Uterus (tissue), 4 donors: ENCODE measurements around the gene CBFB. TPM values are rescaled to one million over a fixed set of nuclear protein-coding genes. Genes with fewer than 3 reads are reported as not detected.

Experiments used
- DNase-seq, 2 donors: peaks; one replicate each; pipeline ENCODE4 v3.0.0-alpha.2; 2019 to 2020
- H3K27ac ChIP-seq, 2 donors: fragments of 200-600 bp; sonication (generic); 1 replicate in 1 of 2; 2 replicates in 1 of 2; pipeline ENCODE4 v1.5.1; 2016 to 2018
- H3K27me3 ChIP-seq, 2 donors: fragments of 200-600 bp; sonication (generic); one replicate each; pipeline ENCODE4 v1.5.1; 2018 to 2019; ENCODE audit warnings: control low read depth in 1 of 2
- H3K36me3 ChIP-seq, 2 donors: fragments of 200-600 bp; sonication (generic); one replicate each; pipeline ENCODE4 v1.5.1; 2019; ENCODE audit warnings: control low read depth in 1 of 2
- H3K4me1 ChIP-seq, 2 donors: fragments of 200-600 bp; sonication (generic); one replicate each; pipeline ENCODE4 v1.5.1; 2018 to 2019; ENCODE audit warnings: control low read depth in 1 of 2
- H3K4me3 ChIP-seq, 2 donors: fragments of 200-600 bp; sonication (generic); 1 replicate in 1 of 2; 2 replicates in 1 of 2; pipeline ENCODE4 v1.5.1; 2018 to 2019; ENCODE audit warnings: mild to moderate bottlenecking in 1 of 2
- H3K9me3 ChIP-seq, 2 donors: fragments of 200-600 bp; sonication (generic); one replicate each; pipeline ENCODE4 v1.5.1; 2019; ENCODE audit warnings: control low read depth in 1 of 2
- CTCF ChIP-seq, 4 experiments: fragments of 200-600 bp in 2 of 4; fragments of 450-650 bp in 2 of 4; sonication (generic) in 2 of 4; IDR thresholded peaks; one replicate each; pipeline ENCODE4 v1.5.1; 2016 to 2019; ENCODE audit warnings: antibody characterized with exemption in 4 of 4, mild to moderate bottlenecking in 2 of 4, moderate library complexity in 1 of 4
- POLR2A ChIP-seq, 2 donors: fragments of 450-650 bp; IDR thresholded peaks; one replicate each; pipeline ENCODE4 v1.6.1; 2016; ENCODE audit warnings: antibody characterized with exemption in 2 of 2, mild to moderate bottlenecking in 1 of 2, moderate library complexity in 1 of 2
- intact Hi-C: fragments of 100-400 bp; cut with DNase I; formaldehyde crosslinking; loops from one replicate; pipeline ENCODE4 v1.15.1; 2023; ENCODE audit warnings: low total_unique reads
- total RNA-seq, 4 donors: library from RNA; depleted of rRNA in 3 of 4; stranded (reverse); fragments of >200 nt in 3 of 4; gene quantifications; one replicate each; pipeline versions ENCODE4 v1.1.0 to v1.2.4, GENCODE V29; 2014 to 2023
- donor health status: DM: yes; HTN: yes; CAD: no.

CBFB gene
- total RNA-seq, 4 donors from 2014 or later = 42.1 to 108 (median 75.9) TPM

DNA sequence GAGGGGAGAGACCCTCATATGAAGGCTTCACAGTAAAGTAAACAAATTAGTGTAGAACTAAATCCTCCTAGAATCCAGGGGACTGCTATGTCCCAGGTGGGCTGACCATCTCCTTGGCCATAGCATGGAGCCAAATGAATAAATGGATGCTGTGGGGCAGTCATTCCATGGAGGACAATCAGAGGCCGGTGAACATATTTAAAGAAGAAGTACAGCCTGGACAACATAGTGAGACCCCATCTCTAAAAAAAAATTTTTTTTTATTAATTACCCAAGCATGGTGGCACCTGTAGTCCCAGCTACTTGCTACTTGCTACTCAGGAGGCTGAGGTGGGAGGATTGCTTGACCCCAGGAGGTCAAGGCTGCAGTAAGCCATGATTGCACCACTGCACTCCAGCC, 5.3 kb upstream of the CBFB start:
- Histone ChIP-seq H3K4me3 (no peak overlapping the region), H3K27ac (no peak overlapping the region), H3K9me3 (no peaks in the 10 kb centered on the region), H3K36me3 (no peaks in the 10 kb centered on the region), H3K27me3 (no peaks in the 10 kb centered on the region), H3K4me1 (no peaks in the 10 kb centered on the region)
- TF ChIP-seq CTCF (IDR thresholded peaks at IDR 0.05) = no peak
- no peak for TF ChIP-seq POLR2A (IDR thresholded peaks at IDR 0.05)
- DNase-seq = no peak
- intact Hi-C loops = no loop called here

- peak; percentile 39 to 54 for DNase-seq
Observed at GRCh38 chr16:67024384-67025209, 4.4 kb upstream of the CBFB start.

DNA sequence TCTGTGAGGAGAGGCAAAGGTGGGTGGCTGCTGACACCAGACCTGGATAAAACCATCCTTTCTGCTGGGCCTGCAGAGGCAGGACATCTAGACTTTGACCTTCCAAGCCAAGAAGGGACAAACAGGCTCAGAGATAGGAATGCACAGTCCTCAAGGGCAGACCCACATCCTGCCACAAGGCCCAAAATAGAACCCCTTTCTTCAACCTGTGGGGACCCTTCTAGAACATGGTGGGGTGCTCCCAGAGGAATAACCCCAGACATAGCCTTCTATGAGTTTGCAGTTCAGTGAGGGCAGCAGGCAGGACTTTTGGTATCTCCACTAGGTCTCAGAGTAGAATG, 3.8 kb upstream of the CBFB start:
- no peak overlapping the region for H3K4me3 ChIP-seq
- H3K9me3 ChIP-seq = no peaks in the 10 kb centered on the region
- no peaks in the 10 kb centered on the region for H3K36me3 ChIP-seq
- intact Hi-C loops = no loop called here
- no peak overlapping the region for H3K27ac ChIP-seq
- no peaks in the 10 kb centered on the region for H3K27me3 ChIP-seq
- H3K4me1 ChIP-seq = no peaks in the 10 kb centered on the region
- DNase-seq = no peak
- TF ChIP-seq POLR2A (IDR thresholded peaks at IDR 0.05) (no peak), CTCF (IDR thresholded peaks at IDR 0.05) (no peak)

More at GRCh38 chr16:67024384-67025209, 4.4 kb upstream of the CBFB start:
- intact Hi-C loops = no loop called here
- H3K4me1 ChIP-seq = no peaks in the 10 kb centered on the region
- H3K4me3 ChIP-seq = no peak overlapping the region
- H3K36me3 ChIP-seq = no peaks in the 10 kb centered on the region
- no peaks in the 10 kb centered on the region for H3K9me3 ChIP-seq
- H3K27ac ChIP-seq = peak overlapping the region in 1 of 2 donors; percentile 19
- TF ChIP-seq POLR2A (IDR thresholded peaks at IDR 0.05) (no peak), CTCF (IDR thresholded peaks at IDR 0.05) (no peak)
- H3K27me3 ChIP-seq = no peaks in the 10 kb centered on the region

GRCh38 chr16:67026570-67026969, 2.4 kb upstream of the CBFB start:
- no peaks in the 10 kb centered on the region for H3K27me3 ChIP-seq
- H3K9me3 ChIP-seq = no peaks in the 10 kb centered on the region
- H3K4me1 ChIP-seq = peaks cover 5 to 10% of the 10 kb centered on the region in 2 donors
- TF ChIP-seq CTCF (IDR thresholded peaks at IDR 0.05) (no peak), POLR2A (IDR thresholded peaks at IDR 0.05) (no peak)
- H3K36me3 ChIP-seq = no peaks in the 10 kb centered on the region
- intact Hi-C loops = no loop called here
- no peak overlapping the region for H3K4me3 ChIP-seq
- no peak for DNase-seq
- no peak overlapping the region for H3K27ac ChIP-seq

DNA sequence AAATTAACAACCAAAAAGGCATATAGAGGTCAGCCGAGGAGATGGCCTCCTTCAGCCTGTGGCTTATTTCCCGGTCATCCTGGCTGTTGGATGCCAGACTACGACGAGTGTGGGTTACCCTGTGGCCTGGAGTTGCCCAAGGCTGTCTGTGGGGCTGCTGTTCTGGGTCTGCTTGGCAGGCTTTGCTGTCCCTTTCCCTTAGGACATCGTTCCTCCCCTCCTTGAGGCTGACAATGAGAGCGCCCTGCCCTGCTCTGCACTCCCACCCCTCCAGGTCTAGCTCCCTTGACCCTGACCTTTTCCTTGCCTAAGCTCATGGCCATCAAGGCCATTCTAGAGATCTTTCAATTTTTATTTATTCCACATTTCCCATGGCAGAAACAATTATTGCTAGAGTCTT, 1.9 kb upstream of the CBFB start:
- H3K9me3 ChIP-seq = no peaks in the 10 kb centered on the region
- no peak overlapping the region for H3K27ac ChIP-seq
- no peak overlapping the region for H3K4me3 ChIP-seq
- no peak for TF ChIP-seq POLR2A (IDR thresholded peaks at IDR 0.05)
- TF ChIP-seq CTCF (IDR thresholded peaks at IDR 0.05) = no peak
- peaks cover 5 to 14% of the 10 kb centered on the region in 2 donors for H3K4me1 ChIP-seq
- DNase-seq = no peak
- no peaks in the 10 kb centered on the region for H3K27me3 ChIP-seq
- intact Hi-C loops = no loop called here
- H3K36me3 ChIP-seq = no peaks in the 10 kb centered on the region
